Muscle of leg (tissue), 11 donors: ENCODE data around the gene GTF3A. TPM values are rescaled to one million over a fixed set of nuclear protein-coding genes. Genes with fewer than 3 reads are reported as not detected.

Experiments used
- DNase-seq: peaks from one replicate; pipeline ENCODE4 v3.0.0; 2013
- H3K27ac ChIP-seq: one replicate; pipeline ENCODE4 v1.5.1; 2013; ENCODE audit warnings: mild to moderate bottlenecking, low read length, control low read depth
- H3K27me3 ChIP-seq: one replicate; pipeline ENCODE4 v1.6.1; 2013; ENCODE audit warnings: low read length; ENCODE audit not compliant: control insufficient read depth, insufficient read depth
- H3K36me3 ChIP-seq: one replicate; pipeline ENCODE4 v1.6.1; 2013; ENCODE audit warnings: low read length; ENCODE audit not compliant: control insufficient read depth, insufficient read depth
- H3K4me1 ChIP-seq: one replicate; pipeline ENCODE4 v1.6.1; 2013; ENCODE audit warnings: low read length; ENCODE audit not compliant: control insufficient read depth, insufficient read depth
- H3K4me3 ChIP-seq: one replicate; pipeline ENCODE4 v1.5.1; 2013; ENCODE audit warnings: low read length, control low read depth
- H3K9me3 ChIP-seq: replicated peaks from 2 replicates; pipeline ENCODE4 v1.6.1; 2013; ENCODE audit warnings: low read depth, low read length; ENCODE audit not compliant: control insufficient read depth
- WGBS: methylation state at CpG from one replicate; pipeline ENCODE4 v1.1.5; 2013; ENCODE audit warnings: missing lambda C conversion rate; ENCODE audit not compliant: insufficient coverage; 5-methylcytosine and 5-hydroxymethylcytosine counted together
- polyA plus RNA-seq, 8 donors: library from polyadenylated mRNA; unstranded; fragments of 120-200 nt; gene quantifications; one replicate each; pipeline versions ENCODE4 v1.2.1 to v1.2.3, GENCODE V29; 2013; ENCODE audit warnings: inconsistent platforms in 1 of 8, low replicate concordance in 1 of 8; ENCODE audit not compliant: insufficient read length in 8 of 8, insufficient read depth in 1 of 8
- total RNA-seq: library from RNA; stranded (reverse); fragments of 120-200 nt; gene quantifications from one replicate; pipeline ENCODE4 v1.2.4, GENCODE V29; 2013

Gene GTF3A
- total and polyA plus RNA-seq, 9 donors: 131 to 161 (median 146) TPM

- no peak overlapping the region for H3K27ac ChIP-seq
- H3K27me3 ChIP-seq: no peaks in the 10 kb centered on the region
- H3K4me1 ChIP-seq: no peaks in the 10 kb centered on the region
- DNase-seq: no peak
- no peaks in the 10 kb centered on the region for H3K9me3 ChIP-seq
- no peaks in the 10 kb centered on the region for H3K36me3 ChIP-seq
- H3K4me3 ChIP-seq: no peak overlapping the region
- 91% methylated on average over 7 of the region's 11 CpGs for WGBS
These were observed 59.0 kb downstream of the GTF3A start for GRCh38 chr13:27483421-27483820.

Other genes starting within 250 kb of the GTF3A start
- gene RPL21, start 173.1 kb upstream of the GTF3A start, total RNA-seq: 4,206 TPM
- 1,000 to 10,000 TPM; 1,140 to 1,512 (median 1,226) TPM for gene RPL21, start 173.1 kb upstream of the GTF3A start, polyA plus RNA-seq
- 3.6 TPM for gene RASL11A, start 153.8 kb upstream of the GTF3A start, total RNA-seq
- 1 to 10 TPM; 2.1 to 4.3 (median 2.8) TPM for gene RASL11A, start 153.8 kb upstream of the GTF3A start, polyA plus RNA-seq
- gene MTIF3, start 25.9 kb downstream of the GTF3A start, total RNA-seq: 59.4 TPM
- gene MTIF3, start 25.9 kb downstream of the GTF3A start, polyA plus RNA-seq: 10 to 100 TPM; 50.2 to 62.0 (median 53.1) TPM
- 4.5 TPM for gene LNX2, start 195.9 kb downstream of the GTF3A start, total RNA-seq
- 1 to 10 TPM; 3.9 to 7.1 (median 5.2) TPM for gene LNX2, start 195.9 kb downstream of the GTF3A start, polyA plus RNA-seq
- 98.0 TPM for gene POLR1D, start 197.3 kb downstream of the GTF3A start, total RNA-seq
- gene POLR1D, start 197.3 kb downstream of the GTF3A start, polyA plus RNA-seq: 100 to 1,000 TPM; 103 to 146 (median 111) TPM